NB4 (cell line): ENCODE measurements around the gene SLPI.

ENCODE experiments used
- POLR2A ChIP-seq: IDR thresholded peaks from 2 replicates; pipeline ENCODE4 v1.6.1; 2011; ENCODE audit warnings: mild to moderate bottlenecking; ENCODE audit not compliant: insufficient read length; ENCODE audit errors: extremely low read depth
- TF ChIP-seq, protein P1 (sequence below): IDR thresholded peaks from one replicate; pipeline ENCODE4 v1.5.1; 2012; ENCODE audit warnings: low read depth, low read length
- TF ChIP-seq, protein P2 (sequence below): IDR thresholded peaks from 2 replicates; pipeline ENCODE4 v1.6.1; 2011; ENCODE audit warnings: low read depth, low read length

DNA sequence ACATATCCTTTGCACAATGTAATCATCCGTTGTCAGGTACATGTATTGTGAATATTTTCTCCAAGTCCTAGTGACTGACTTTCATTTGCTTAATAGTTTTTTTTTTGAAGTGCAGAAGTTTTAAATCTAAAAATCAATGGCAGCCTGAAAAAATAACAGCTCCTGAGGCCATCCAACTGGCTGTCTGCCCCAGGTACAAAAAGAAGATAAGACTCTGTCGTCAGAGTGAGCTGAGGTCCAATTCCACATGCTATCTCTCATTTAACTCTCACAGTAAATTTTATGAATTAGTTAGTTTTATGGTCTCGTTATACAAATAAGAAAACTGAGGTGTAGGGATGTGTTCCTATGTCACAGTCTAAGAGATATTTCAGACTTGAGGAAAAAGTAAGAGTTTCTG lies 21.0 kb upstream of the SLPI start:
- TF ChIP-seq POLR2A, result no peak
- TF ChIP-seq, protein P1, sequence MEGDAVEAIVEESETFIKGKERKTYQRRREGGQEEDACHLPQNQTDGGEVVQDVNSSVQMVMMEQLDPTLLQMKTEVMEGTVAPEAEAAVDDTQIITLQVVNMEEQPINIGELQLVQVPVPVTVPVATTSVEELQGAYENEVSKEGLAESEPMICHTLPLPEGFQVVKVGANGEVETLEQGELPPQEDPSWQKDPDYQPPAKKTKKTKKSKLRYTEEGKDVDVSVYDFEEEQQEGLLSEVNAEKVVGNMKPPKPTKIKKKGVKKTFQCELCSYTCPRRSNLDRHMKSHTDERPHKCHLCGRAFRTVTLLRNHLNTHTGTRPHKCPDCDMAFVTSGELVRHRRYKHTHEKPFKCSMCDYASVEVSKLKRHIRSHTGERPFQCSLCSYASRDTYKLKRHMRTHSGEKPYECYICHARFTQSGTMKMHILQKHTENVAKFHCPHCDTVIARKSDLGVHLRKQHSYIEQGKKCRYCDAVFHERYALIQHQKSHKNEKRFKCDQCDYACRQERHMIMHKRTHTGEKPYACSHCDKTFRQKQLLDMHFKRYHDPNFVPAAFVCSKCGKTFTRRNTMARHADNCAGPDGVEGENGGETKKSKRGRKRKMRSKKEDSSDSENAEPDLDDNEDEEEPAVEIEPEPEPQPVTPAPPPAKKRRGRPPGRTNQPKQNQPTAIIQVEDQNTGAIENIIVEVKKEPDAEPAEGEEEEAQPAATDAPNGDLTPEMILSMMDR, result no peak
- TF ChIP-seq, protein P2, sequence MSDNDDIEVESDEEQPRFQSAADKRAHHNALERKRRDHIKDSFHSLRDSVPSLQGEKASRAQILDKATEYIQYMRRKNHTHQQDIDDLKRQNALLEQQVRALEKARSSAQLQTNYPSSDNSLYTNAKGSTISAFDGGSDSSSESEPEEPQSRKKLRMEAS, result no peak
